ENCODE measurements around the gene NOP9. TPM values are rescaled to one million over a fixed set of nuclear protein-coding genes. Genes with fewer than 3 reads are reported as not detected.

Gene NOP9, protein sequence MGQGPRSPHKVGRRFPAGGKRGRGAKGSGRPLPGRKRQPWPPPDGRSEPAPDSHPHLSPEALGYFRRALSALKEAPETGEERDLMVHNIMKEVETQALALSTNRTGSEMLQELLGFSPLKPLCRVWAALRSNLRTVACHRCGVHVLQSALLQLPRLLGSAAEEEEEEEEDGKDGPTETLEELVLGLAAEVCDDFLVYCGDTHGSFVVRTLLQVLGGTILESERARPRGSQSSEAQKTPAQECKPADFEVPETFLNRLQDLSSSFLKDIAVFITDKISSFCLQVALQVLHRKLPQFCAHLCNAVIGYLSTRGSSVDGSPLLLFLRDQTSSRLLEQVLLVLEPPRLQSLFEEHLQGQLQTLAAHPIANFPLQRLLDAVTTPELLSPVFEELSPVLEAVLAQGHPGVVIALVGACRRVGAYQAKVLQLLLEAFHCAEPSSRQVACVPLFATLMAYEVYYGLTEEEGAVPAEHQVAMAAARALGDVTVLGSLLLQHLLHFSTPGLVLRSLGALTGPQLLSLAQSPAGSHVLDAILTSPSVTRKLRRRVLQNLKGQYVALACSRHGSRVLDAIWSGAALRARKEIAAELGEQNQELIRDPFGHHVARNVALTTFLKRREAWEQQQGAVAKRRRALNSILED
- polyA plus RNA-seq (2013, experiment 1 of 2): 14.9 TPM
- 14.8 TPM for polyA plus RNA-seq (2013, experiment 2 of 2)

DNA sequence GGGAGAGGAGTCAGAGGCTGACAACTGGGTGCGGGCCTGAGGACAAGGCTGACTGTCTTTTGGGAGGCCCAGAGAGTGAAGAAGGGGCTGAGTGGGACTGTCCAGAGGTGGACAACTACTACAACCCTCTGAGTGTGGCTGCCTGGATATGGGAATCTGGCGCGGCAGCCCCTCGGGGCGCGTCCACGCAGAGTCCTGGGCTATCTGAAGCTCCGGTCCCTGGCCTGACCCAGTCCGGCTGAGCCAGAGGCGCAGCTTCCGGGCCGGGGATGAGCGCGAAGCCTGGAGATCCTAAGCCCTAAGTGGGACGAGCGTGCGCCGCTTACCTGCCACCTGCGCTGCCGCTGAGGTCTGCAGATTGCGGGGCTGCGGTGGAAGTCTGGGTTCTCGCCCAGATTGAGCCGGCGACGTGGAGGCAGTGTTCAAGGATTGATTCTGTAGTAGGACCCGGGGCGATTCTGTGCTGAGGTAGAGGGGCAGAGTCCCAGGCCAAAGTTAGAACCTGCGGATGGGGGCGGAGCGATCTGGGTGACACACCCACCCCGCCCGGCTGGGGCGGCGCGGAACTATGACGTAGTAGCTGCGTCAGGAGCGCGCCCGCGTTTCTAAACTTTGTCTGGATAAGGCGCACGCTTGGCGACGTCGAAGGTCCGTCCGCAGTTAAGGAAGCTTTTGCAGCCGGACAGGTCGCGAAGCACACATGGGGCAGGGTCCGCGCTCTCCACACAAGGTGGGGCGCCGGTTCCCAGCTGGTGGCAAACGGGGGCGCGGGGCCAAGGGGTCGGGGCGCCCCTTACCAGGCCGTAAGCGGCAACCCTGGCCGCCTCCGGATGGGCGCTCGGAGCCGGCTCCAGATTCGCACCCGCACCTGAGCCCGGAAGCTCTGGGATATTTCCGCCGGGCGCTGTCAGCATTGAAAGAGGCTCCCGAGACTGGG lies at the start of gene NOP9, which contains the start of gene DHRS1:
TSS of gene NOP9 (plus strand) at position 596 of the 937 bp plus-strand sequence. CDS start at position 701, 105 bp downstream.
TSS of gene DHRS1 (minus strand) at position 526 of the 937 bp plus-strand sequence. CDS start 674 bp downstream, outside the sequence.
- H4K5ac ChIP-seq (ENCODE audit: low read length): no peak within 1 kb of the TSS
- DNase-seq: peak; percentile 95
- H2BK120ac ChIP-seq (ENCODE audit: low read depth, low read length): no peak within 1 kb of the TSS
- peak within 1 kb of the TSS; percentile 87 for H3K4me3 ChIP-seq (ENCODE audit: low read length)
- H3K4me2 ChIP-seq (ENCODE audit: low read length): peak within 1 kb of the TSS; percentile 91
- peaks cover 8% of the 10 kb centered on the region for H3K4me1 ChIP-seq (ENCODE audit: control insufficient read depth, low read depth, low read length)
- H4K8ac ChIP-seq (ENCODE audit: low read depth, low read length): no peak within 1 kb of the TSS
- peak within 1 kb of the TSS; percentile 93 for H3K9ac ChIP-seq (ENCODE audit: low read length)
- no peak within 1 kb of the TSS for H2BK15ac ChIP-seq (replicated peaks; ENCODE audit: low read depth)
- H2BK5ac ChIP-seq (ENCODE audit: low read length): no peak within 1 kb of the TSS
- no peaks in the 10 kb centered on the region for H3K27me3 ChIP-seq (ENCODE audit: insufficient read depth, low read length, poor library complexity)
- no CpG with 5 or more reads among the region's 75 CpGs for WGBS (ENCODE audit: extremely low coverage, insufficient coverage, low lambda C conversion rate)
- peak within 1 kb of the TSS; percentile 86 for H3K23ac ChIP-seq (ENCODE audit: low read length)
- H3K36me3 ChIP-seq (ENCODE audit: control insufficient read depth, insufficient read depth, low read length): peaks cover 5% of the 10 kb centered on the region
- H3K18ac ChIP-seq (ENCODE audit: low read length): no peak within 1 kb of the TSS
- peak within 1 kb of the TSS; percentile 95 for H3K56ac ChIP-seq (ENCODE audit: low read length)
- H3K27ac ChIP-seq (ENCODE audit: low read depth, low read length): no peak within 1 kb of the TSS
- H3K79me2 ChIP-seq (ENCODE audit: control insufficient read depth, insufficient read depth, low read length): peaks cover 10% of the 10 kb centered on the region
- peaks cover 15% of the 10 kb centered on the region for H3K79me1 ChIP-seq (ENCODE audit: low read length)
- no peak within 1 kb of the TSS for H3K4ac ChIP-seq (ENCODE audit: low read depth, low read length)
- H2AK5ac ChIP-seq (ENCODE audit: low read length): no peak within 1 kb of the TSS

DNA sequence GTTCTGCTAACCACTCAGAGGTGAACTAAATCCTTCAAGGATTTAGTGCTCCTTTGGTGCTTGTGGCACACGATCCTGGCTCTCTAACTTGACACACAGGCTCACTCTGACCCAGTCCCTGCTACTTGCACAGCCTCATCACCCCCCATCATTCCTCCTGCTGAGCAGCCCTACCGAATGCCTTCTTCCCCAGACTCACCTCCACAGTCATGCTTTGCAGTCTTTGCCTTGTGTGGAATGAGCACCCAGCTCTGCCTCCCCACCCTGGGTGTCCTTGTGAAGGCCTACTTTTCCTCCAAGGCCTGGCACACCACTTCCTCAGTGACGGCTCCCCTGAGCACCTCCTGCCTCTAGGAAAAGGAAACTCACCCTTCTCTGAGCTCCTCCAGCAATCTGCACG lies 49.3 kb upstream of the NOP9 start:
- H2BK5ac ChIP-seq (ENCODE audit: low read length): no peak overlapping the region
- H3K9ac ChIP-seq (ENCODE audit: low read length): no peak overlapping the region
- H4K5ac ChIP-seq (ENCODE audit: low read length): no peak overlapping the region
- H3K79me1 ChIP-seq (ENCODE audit: low read length): no peaks in the 10 kb centered on the region
- no peak overlapping the region for H3K4me2 ChIP-seq (ENCODE audit: low read length)
- no peak overlapping the region for H3K23ac ChIP-seq (ENCODE audit: low read length)
- WGBS (ENCODE audit: extremely low coverage, insufficient coverage, low lambda C conversion rate): no CpG with 5 or more reads among the region's 4 CpGs
- H3K18ac ChIP-seq (ENCODE audit: low read length): no peak overlapping the region
- H2BK15ac ChIP-seq (replicated peaks; ENCODE audit: low read depth): no peak overlapping the region
- H3K4me3 ChIP-seq (ENCODE audit: low read length): no peak overlapping the region
- no peak overlapping the region for H4K8ac ChIP-seq (ENCODE audit: low read depth, low read length)
- H2BK120ac ChIP-seq (ENCODE audit: low read depth, low read length): no peak overlapping the region
- no peak for DNase-seq
- no peaks in the 10 kb centered on the region for H3K36me3 ChIP-seq (ENCODE audit: control insufficient read depth, insufficient read depth, low read length)
- no peaks in the 10 kb centered on the region for H3K79me2 ChIP-seq (ENCODE audit: control insufficient read depth, insufficient read depth, low read length)
- no peak overlapping the region for H2AK5ac ChIP-seq (ENCODE audit: low read length)
- H3K27ac ChIP-seq (ENCODE audit: low read depth, low read length): no peak overlapping the region
- H3K27me3 ChIP-seq (ENCODE audit: insufficient read depth, low read length, poor library complexity): no peaks in the 10 kb centered on the region
- H3K56ac ChIP-seq (ENCODE audit: low read length): no peak overlapping the region
- no peak overlapping the region for H3K4ac ChIP-seq (ENCODE audit: low read depth, low read length)
- H3K4me1 ChIP-seq (ENCODE audit: control insufficient read depth, low read depth, low read length): no peaks in the 10 kb centered on the region

DNA sequence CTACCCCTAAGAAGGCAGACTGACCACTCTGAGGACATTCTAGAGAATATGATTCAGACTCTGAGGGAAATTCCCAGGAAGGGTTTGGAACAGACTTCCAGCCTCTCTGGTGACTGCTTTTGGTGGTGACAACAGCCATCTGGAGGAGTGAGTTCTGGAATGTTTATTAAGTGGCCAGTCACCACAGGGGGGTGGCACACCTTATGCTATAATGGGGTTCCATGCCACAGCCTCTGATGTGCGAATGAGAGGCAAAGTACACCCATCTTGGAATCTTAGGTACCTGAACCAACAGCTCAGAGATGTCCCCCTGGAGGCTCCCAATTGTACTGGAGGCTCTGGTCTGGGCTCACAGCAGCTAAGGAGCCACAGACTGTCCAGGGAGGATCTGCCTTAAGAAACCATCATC lies 47.8 kb upstream of the NOP9 start:
- Histone ChIP-seq H3K79me1 (ENCODE audit: low read length) (no peaks in the 10 kb centered on the region), H2BK120ac (ENCODE audit: low read depth, low read length) (no peak overlapping the region), H3K27ac (ENCODE audit: low read depth, low read length) (no peak overlapping the region), H3K23ac (ENCODE audit: low read length) (no peak overlapping the region), H2AK5ac (ENCODE audit: low read length) (no peak overlapping the region), H3K9ac (ENCODE audit: low read length) (no peak overlapping the region), H2BK15ac (replicated peaks; ENCODE audit: low read depth) (no peak overlapping the region), H3K79me2 (ENCODE audit: control insufficient read depth, insufficient read depth, low read length) (no peaks in the 10 kb centered on the region), H3K4ac (ENCODE audit: low read depth, low read length) (no peak overlapping the region), H3K36me3 (ENCODE audit: control insufficient read depth, insufficient read depth, low read length) (no peaks in the 10 kb centered on the region), H3K4me2 (ENCODE audit: low read length) (no peak overlapping the region), H3K4me3 (ENCODE audit: low read length) (no peak overlapping the region), H3K18ac (ENCODE audit: low read length) (no peak overlapping the region), H3K4me1 (ENCODE audit: control insufficient read depth, low read depth, low read length) (no peaks in the 10 kb centered on the region), H4K8ac (ENCODE audit: low read depth, low read length) (no peak overlapping the region), H4K5ac (ENCODE audit: low read length) (no peak overlapping the region), H3K27me3 (ENCODE audit: insufficient read depth, low read length, poor library complexity) (no peaks in the 10 kb centered on the region), H2BK5ac (ENCODE audit: low read length) (no peak overlapping the region), H3K56ac (ENCODE audit: low read length) (no peak overlapping the region)
- no peak for DNase-seq
- WGBS (ENCODE audit: extremely low coverage, insufficient coverage, low lambda C conversion rate): no CpG with 5 or more reads among the region's 1 CpG

DNA sequence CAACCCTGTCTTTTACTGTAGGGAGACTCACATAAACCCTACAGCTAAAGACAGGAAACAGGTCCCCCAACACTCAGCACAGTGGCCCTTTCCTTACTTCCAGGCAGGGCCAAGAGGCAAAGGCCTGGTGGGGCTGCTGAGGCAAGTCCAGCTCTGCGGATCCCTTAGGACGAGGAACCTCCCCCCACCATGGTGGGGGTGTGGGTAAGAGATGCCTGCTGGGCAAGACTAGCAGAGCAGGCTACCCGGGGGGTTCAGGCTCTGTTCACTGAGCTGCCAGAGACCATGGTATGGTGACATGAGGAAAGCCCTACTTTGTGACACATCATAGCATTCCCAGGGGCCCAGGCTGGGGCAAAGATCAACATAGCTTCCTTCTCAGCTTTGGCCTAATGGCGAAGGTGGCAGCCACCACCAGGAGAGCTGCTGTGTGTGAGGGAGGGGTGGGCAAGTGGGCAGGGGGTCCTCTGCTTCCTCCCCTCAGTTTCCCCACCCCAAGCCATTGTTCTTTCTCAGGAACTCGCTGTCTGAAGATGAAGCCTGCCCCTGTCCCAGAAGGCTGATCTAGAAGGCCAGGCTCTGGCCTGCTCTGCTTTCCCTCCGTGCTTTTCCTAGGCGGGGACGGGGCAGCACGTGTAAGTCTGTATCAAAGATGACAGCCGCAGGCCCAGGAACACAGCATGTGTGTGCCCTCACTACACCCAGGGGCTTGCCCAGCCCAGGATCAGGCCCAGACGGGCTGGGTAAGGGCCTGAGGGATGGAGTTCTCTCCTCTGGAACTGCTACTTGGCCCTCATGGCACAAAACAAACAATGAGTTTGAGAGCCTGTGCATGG lies 47.1 kb upstream of the NOP9 start:
- Histone ChIP-seq H3K4me3 (ENCODE audit: low read length) (no peak overlapping the region), H3K56ac (ENCODE audit: low read length) (no peak overlapping the region), H3K4me2 (ENCODE audit: low read length) (no peak overlapping the region), H2BK15ac (replicated peaks; ENCODE audit: low read depth) (no peak overlapping the region), H3K27ac (ENCODE audit: low read depth, low read length) (no peak overlapping the region), H3K4ac (ENCODE audit: low read depth, low read length) (no peak overlapping the region), H2BK5ac (ENCODE audit: low read length) (no peak overlapping the region), H3K4me1 (ENCODE audit: control insufficient read depth, low read depth, low read length) (no peaks in the 10 kb centered on the region), H3K23ac (ENCODE audit: low read length) (no peak overlapping the region), H3K79me2 (ENCODE audit: control insufficient read depth, insufficient read depth, low read length) (no peaks in the 10 kb centered on the region), H3K27me3 (ENCODE audit: insufficient read depth, low read length, poor library complexity) (no peaks in the 10 kb centered on the region), H4K5ac (ENCODE audit: low read length) (no peak overlapping the region), H3K36me3 (ENCODE audit: control insufficient read depth, insufficient read depth, low read length) (no peaks in the 10 kb centered on the region), H3K79me1 (ENCODE audit: low read length) (no peaks in the 10 kb centered on the region), H3K18ac (ENCODE audit: low read length) (no peak overlapping the region), H3K9ac (ENCODE audit: low read length) (no peak overlapping the region), H4K8ac (ENCODE audit: low read depth, low read length) (no peak overlapping the region), H2AK5ac (ENCODE audit: low read length) (no peak overlapping the region), H2BK120ac (ENCODE audit: low read depth, low read length) (no peak overlapping the region)
- no CpG with 5 or more reads among the region's 11 CpGs for WGBS (ENCODE audit: extremely low coverage, insufficient coverage, low lambda C conversion rate)
- DNase-seq: no peak

DNA sequence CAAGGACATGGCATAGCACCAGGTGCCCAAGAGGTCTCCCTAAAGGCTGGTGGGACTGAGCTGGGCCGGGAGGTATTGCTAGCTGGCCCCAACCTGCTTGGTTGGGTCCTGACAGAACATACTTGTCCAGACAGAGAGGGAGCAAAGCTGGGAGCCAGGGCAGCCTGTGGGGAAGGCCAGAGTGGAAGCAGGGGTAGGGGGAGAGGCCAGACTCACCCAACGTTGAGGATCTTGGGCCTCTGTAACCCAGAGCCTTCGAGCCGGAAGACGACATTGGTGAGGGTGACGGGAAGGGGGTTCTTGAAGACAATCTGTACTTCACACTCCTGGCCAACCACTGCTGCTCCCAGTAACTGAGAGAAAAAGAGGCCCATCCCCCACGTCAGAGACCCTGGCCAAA lies 45.7 kb upstream of the NOP9 start:
- H3K23ac ChIP-seq (ENCODE audit: low read length): no peak overlapping the region
- DNase-seq: no peak
- no peak overlapping the region for H2BK120ac ChIP-seq (ENCODE audit: low read depth, low read length)
- no peak overlapping the region for H3K4me2 ChIP-seq (ENCODE audit: low read length)
- no CpG with 5 or more reads among the region's 7 CpGs for WGBS (ENCODE audit: extremely low coverage, insufficient coverage, low lambda C conversion rate)
- no peak overlapping the region for H4K8ac ChIP-seq (ENCODE audit: low read depth, low read length)
- no peaks in the 10 kb centered on the region for H3K79me2 ChIP-seq (ENCODE audit: control insufficient read depth, insufficient read depth, low read length)
- no peaks in the 10 kb centered on the region for H3K79me1 ChIP-seq (ENCODE audit: low read length)
- H3K18ac ChIP-seq (ENCODE audit: low read length): no peak overlapping the region
- H2BK5ac ChIP-seq (ENCODE audit: low read length): no peak overlapping the region
- no peak overlapping the region for H2BK15ac ChIP-seq (replicated peaks; ENCODE audit: low read depth)
- H2AK5ac ChIP-seq (ENCODE audit: low read length): no peak overlapping the region
- H3K27ac ChIP-seq (ENCODE audit: low read depth, low read length): no peak overlapping the region
- H3K4ac ChIP-seq (ENCODE audit: low read depth, low read length): no peak overlapping the region
- no peak overlapping the region for H4K5ac ChIP-seq (ENCODE audit: low read length)
- H3K36me3 ChIP-seq (ENCODE audit: control insufficient read depth, insufficient read depth, low read length): no peaks in the 10 kb centered on the region
- H3K56ac ChIP-seq (ENCODE audit: low read length): no peak overlapping the region
- no peaks in the 10 kb centered on the region for H3K27me3 ChIP-seq (ENCODE audit: insufficient read depth, low read length, poor library complexity)
- no peak overlapping the region for H3K9ac ChIP-seq (ENCODE audit: low read length)
- no peaks in the 10 kb centered on the region for H3K4me1 ChIP-seq (ENCODE audit: control insufficient read depth, low read depth, low read length)
- no peak overlapping the region for H3K4me3 ChIP-seq (ENCODE audit: low read length)
